GM19463 (cell line): Measurements from ENCODE around the gene RFESD.
"Not testable (repeated sequence)": the region's sequence is repeated elsewhere in the genome, so short reads cannot be mapped to it uniquely, and the experiment has no call there.

Source experiments
- ATAC-seq: cut with Tn5 transposase; IDR thresholded peaks from one replicate; pipeline ENCODE4 v1.9.1; 2021; ENCODE audit warnings: mild to moderate bottlenecking, moderate library complexity; ENCODE audit not compliant: unreplicated experiment

The RFESD gene

DNA sequence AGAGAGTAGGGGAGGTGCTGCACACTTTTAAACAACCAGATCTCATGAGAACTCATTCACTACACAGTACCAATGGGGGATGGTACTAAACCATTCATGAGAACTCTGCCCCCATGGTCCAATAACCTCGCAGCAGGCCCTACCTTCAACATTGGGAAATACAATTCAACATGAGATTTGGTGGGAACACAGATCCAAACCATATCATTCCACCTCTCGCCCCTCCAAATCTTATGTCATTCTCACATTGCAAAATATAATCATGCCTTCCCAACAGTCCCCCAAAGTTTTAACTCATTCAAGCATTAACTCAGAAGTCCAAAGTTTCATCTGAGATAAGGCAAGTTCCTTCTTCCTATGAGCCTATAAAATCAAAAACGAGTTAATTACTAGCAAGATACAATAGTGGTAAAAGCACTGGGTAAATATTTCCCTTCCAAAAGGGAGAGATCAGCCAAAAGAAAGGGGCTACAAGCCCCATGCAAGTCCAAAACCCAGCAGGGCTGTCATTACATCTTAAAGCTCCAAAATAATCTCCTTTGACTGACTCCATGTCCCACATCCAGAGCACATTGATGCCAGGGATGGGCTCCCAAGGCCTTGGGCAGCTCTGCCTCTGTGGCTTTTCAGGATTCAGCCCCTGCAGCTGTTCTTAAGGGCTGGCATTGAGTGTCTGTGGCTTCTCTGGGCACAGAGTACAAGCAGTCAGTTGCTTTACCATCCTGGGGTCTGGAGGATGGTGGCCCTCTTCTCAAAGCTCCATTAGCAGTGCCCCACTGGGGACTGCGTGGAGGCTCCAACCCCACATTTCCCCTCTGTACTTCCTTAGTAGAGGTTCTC lies 18.4 kb upstream of the RFESD start:
- no peak for ATAC-seq

DNA sequence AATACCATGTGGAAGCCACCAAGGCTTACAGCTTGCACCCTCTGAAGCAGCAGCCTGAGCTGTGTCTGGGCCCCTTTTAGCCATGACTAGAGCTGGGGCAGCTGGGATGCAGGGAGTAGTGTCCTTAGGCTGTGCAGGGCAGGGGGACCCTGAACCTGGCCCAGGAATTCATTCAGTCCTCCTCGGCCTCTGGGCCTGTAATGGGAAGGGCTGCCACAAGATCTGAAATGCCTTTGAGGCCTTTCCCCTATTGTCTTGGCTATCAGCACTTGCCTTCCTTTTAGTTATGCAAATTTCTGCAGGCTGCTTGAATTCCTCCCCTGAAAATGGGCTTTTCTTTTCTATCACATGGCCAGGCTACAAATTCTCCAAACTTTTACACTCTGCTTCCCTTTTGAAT lies 17.6 kb upstream of the RFESD start:
- no peak for ATAC-seq

DNA sequence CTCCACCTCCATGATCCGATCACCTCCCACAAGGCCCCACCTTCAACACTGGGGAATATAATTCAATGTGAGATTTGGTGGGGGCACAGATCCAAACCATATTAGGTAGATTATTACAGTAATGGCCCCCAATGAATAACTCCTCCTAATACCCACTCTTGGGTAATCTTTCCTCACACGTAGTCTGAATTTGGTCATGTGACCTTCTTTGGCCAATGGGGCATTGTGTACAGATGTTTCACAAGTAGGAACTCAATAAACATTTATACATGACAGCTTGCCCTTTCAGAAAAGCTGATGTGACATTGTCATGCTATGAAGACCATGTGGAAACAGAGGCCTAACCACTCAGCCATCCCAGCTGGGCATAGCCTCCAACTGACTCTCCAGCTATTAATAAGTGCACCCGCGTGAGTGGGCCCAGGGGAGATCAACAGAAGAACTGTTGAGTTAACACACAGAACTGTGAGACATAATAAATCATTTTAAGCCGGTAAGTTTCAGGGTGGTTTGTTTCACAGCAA lies 16.1 kb upstream of the RFESD start:
- ATAC-seq: no peak

DNA sequence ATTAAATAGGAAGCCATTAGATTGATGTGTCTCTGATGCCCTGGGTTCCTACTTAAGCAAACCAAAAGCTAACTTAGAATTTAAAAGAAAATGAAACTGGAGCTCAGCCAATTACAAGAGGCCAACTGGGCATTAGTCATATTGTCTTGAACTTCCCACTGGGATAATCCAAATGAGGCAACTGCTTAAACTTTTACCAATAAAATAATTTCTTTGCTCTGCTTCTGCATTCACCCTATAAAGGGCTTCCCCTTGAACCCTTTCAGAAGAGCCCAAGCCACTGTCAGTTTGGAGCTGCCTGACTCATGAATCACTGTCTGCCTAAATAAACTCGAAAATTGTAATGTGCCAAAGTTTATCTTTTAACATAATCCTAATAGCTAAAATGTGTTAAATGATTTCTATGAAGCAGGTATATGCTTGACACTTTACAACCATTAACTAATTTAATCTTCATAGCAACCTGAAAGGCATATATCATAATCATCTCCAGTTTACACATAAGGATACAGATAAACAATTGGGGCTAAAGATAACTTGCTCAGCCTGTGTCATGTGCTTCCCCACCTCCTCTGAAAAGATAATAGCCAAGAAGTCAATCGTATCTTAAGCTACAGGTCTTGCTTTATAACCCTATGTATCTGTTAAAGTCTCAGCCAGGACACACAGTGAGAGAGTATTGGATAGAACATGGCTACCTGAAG lies 15.2 kb upstream of the RFESD start:
- peak; percentile 8 for ATAC-seq

DNA sequence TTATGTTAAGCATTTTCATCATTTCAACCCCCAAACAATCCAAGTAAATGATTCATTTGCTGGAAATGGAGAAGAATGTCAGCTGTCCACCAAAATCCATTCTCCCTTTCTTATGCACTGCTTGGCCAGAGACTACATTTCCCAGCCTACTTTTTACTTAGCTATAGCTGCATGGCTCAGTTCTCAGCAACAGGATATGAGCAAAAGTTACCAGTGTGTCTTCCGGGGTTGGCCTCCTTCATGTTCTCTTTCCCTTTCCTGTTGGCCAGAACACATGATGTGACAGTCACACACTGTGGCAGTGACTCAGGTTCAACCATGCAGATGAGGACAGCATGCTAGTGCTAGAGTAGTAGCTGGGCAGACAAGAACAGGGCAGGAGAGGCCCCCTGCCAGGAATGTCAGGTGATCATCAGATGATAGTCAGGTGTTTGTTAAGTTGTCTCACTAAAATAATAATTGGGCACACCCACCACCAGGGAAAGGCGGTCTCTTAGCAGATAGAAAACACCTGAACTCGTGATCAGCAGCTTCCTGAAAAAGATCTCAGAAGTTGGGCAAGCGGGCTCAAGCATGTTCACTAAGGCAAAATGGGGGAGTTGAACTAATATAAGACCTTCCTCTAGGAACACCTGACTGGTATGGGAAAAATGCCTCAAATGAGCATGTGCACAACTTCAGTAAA lies 14.4 kb upstream of the RFESD start:
- peak; percentile 98 for ATAC-seq

DNA sequence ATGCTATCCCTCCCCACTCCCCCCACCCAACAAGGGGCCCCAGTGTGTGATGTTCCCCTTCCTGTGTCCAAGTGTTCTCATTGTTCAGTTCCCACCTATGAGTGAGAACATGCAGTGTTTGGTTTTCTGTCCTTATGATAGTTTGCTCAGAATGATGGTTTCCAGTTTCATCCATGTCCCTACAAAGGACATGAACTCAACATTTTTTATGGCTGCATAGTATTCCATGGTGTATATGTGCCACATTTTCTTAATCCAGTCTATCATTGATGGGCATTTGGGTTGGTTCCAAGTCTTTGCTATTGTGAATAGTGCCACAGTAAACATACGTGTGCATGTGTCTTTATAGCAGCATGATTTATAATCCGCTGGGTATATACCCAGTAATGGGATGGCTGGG lies 13.6 kb upstream of the RFESD start:
- not testable (repeated sequence) for ATAC-seq

DNA sequence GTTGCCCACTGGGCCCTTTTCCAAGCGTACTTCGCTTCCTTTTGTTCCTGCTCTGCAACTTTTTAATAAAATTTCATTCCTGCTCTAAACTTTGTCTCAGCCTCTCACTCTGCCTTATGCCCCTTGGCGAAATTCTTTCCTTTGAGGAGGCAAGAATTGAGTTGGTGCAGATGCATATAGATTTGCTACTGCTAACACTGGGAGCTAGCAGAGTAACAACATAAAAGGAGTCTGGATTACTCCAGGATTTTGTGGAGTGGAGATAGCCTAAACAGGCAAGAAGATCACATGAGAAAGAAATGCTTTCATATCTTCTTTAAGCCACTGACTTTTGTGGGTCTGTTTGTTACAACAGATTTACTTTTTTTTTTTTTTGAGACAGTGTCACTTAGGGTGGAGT lies 12.9 kb upstream of the RFESD start:
- ATAC-seq: no peak

DNA sequence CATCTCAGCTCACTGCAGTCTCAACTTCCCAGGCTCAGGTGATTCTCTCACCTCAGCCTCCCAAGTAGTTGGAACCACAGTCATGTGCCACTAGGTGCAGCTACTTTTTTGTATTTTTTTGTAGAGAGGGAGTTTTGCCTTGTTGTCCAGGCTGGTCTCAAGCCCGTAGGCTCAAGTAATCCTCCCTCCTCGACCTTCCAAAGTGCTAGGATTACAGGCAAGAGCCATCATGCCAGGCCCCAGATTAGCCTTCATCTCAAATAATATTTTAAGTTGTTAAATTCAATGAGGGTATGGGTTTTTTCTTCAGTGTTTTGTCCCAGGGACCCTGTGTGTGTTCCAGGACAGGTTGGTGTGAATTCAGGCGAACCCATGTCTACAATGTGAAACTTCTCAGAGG lies 12.5 kb upstream of the RFESD start:
- ATAC-seq: no peak

DNA sequence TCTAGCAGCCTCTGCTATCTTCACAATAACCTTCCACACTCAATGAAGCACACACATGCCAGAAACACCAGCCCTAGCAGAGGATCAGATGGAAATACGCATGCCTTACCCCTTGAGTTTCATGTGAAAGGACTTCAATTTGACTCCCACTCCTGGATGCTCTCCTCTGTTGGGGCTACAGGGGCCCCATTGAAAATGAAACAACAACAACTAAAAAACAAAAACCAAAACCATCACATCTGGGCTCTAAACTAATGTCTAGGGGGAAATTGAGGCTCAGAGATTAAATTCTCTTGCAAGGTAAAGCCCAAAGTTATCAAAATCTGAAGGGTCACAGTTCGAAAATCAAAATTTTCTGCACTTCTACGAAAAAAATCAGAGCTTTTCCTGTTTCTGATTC lies 7.9 kb upstream of the RFESD start:
- ATAC-seq: no peak

DNA sequence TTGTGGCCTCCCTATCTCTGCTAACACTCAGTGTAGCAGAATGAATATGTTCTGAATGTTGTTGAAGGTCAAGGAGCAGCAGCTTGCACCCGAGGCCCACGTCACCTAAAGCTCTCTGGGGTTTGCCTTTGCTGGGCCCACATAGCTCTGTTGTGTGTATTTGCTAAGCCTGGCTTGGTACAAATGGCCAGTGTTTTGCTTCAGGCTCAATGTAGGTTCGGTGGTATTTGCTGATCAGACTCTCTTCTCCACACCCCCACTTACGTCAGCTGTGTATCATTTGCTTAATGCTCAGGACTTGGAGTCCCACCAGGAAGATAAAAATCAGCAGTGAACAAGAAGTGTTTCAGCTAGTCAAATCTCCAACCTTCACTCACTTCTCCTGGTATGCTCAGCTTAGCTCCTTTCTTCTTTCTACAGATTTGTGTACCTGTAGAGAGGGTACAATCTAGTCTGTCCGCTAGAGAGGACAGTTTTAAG lies 4.8 kb upstream of the RFESD start:
- no peak for ATAC-seq

DNA sequence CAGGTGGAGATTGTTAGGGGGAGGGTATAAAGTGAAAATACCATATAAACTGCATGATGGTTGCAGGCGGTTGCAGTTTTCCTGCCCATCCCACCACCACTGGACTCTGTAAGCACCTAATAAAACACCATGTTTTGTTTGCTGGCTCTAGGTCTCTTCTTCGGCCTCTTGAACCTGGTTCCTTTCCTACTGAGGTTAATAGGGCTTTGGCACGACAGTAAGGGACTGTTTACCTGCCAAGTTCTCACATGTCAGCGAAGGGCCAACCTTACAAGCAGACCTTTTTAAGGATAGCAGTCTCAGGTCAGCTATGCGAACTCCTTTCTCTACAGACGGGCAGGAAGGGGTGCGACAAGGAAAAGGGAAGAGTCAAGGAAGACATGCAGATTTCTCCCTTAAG lies 3.4 kb upstream of the RFESD start:
- ATAC-seq: no peak

DNA sequence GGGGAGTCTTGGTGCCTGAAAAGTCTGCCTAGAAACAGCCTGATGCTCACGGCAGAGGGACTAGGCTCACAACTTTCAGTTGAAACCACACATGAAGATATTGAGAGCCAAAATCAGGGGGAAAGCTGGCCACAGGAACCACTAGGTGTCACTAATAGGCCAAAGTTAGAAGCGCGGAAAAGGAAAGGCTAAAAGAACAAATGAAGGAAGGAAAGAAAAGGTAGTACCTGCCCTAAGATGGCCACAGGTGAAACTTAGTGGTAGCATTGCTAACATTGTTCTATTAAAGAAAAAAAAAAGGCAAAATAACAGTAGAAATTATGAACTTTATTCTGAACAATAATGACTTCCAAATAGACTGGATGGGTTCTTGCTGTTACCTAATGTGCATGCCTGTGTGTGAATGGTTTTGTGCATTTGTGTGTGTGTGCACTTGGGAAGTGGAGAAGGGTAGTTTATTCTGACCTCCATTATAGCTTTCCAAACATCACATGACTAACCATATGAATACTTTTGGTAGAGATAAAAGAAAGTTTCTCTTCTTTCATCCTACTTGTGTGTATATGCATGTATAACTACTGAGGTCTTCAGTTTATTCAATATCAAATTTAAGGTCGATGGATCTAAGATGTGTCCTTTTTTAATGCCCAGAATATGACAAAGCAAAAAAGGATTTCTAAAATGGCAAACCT lies 2.1 kb upstream of the RFESD start:
- ATAC-seq: peak; percentile 20

DNA sequence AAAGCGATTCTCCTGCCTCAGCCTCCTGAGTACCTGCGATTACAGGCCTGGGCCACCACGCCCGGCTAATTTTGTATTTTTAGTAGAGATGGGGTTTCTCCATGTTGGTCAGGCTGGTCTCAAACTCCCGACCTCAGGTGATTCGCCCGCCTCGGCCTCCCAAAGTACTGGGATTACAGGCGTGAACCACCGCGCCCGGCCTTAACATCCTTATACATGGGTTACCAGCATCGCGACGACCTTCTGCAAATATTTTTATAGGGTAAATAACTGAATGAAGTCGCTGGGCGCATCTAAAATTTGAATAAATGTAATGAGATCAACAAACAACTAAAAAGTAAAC lies 380 bp upstream of the RFESD start:
- not testable (repeated sequence) for ATAC-seq

DNA sequence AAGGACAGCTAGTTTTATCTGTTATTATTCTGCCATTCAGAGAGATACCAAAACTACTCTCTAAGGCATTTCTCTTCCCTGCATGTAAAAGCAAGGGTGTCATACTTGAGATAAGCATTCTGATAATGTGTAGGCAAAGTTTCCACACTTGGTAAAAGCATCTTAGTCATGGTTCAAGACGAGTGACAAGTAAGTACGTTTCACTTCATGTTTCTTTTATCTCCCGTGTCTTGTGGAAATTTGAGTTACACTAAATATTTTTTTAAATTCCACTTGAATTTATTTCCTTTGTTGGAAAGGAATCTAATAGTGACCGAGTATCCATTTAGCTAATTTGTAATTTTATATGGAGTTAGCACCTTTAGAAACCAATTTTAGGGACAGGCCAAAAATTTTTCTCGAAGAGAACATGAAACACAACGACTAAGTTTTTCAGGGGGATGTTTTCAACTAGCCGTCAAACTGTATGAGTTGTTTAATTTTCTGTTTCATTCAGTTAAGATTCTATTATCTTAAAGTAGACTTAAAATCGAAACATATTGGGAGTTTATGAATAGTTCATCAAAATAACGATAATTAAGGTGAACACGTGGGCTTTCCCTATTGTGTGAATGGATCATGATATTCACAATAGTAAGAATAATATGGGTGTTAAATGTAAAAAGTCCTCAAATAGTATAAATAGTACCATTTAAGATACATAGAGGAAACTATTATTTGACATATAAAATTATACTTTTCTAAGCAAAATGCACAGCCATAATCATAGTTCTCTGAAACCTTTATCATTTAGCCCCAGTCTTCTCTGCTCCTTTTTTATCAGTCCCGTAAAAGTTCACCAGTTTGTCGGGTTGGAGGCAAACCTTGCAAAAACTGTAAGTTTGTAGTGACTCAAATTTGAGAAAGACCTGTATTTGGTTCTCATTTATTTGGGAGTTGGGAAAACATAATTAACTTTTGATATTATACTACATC lies 1.6 kb downstream of the RFESD start:
- no peak for ATAC-seq

DNA sequence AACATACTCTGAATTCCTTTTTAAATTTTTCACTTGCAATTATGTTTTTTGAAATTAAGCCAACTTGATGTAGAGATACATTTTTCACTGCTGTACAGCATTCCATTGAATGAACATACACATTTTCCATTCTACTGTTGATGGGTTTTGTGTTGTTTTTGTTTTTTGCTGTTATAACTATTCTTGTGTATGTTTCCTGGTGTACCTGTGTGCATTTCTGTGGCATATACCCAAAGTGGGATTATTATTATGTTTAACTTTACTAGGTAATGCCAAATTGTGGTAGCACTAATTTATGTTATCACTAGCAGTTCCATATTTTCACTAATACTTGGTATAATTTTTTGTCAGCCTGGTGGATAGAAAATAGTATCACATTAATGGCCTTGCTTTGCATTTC lies 2.7 kb downstream of the RFESD start:
- ATAC-seq: no peak

DNA sequence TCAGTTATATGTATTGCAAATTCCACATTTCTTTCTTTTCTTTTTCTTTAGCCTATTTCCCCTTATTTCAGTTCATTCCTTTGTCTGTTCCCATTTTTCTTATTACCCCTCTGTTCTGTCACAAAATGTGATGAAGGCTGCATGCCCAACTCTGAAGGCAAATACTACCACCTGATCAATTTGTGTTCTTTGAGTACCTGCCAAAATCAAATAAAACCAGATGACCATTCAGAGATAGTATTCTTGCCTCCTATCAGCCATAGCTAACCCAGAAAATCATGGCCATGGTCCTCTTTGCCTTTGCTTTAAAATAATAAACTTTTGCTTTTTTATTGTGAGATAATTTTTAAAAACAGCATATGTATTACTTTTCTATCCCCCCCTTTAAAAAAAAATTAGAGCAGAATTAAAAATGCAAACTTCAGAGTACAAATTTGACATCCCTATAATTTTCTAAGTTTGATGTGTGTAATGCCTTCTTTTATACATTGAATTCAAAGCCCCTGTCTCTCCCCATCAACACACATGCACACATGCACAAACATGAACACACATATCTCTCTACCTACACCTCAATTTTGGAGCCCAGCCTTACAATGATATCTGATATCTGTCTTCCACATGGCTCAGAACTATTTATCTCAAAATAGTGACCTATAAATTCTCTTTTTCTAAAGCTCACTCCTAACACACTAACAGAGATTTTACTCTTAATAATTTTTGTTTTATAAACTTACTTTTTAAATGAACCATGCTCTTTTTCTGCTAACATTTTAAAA lies 3.5 kb downstream of the RFESD start:
- no peak for ATAC-seq

DNA sequence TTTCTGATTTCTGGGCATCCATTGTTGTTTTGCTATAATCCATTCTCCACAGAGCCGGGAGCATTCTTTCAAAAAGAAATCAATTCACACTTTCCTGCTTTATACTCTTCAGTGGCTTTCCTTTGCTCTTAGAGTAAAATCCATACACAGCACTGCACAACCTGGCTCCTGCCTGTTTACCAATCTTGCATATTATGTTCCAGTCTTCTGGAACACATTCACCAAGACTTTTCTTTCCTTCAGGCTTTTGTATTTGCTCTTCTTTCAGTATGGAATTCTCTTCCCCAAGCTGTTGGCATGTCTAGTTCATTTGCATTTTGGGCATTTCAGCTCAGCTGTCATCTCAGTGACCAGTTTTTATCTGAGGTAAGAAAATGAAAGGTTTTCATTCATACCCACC lies 6.3 kb downstream of the RFESD start:
- no peak for ATAC-seq

DNA sequence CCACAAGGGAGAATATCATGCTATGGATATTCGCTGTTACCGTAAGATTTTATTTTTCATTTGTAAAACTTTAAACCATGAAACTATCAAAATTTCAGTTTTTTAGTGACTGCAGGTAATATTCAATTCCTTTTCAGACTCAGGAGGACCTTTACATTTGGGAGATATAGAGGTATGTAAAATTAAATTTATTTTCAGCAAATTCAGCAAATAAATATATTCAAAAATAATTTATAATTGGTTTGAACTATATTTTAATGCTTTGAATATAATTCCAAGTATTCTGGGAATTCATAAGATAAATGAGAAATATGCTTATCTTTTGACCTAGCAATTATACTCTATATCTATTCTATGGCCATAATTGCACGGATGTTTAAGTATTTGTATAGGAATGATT lies 7.6 kb downstream of the RFESD start:
- no peak for ATAC-seq

DNA sequence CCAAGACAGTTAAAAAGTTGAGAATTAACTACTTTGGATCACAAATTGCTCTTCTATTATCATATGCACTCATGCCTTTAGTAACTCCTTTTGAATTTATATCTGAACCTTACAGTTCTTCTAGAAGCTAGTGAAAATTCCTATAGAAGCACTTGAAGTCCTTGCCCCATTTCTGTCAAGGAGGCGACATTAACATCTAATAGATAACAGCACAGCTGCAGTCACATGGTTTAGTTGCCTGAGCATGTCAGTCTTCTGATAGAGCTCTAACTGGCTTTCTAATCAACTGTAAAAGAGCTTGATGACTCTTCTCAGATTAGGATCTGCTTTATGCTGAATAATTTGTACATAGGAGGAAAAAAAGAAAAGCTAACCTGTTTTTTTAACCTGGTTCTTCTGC lies 9.0 kb downstream of the RFESD start:
- no peak for ATAC-seq
